GM21528 (cell line): ENCODE results near the gene CDH12.
"Not testable (repeated sequence)": the region's sequence is repeated elsewhere in the genome, so short reads cannot be mapped to it uniquely, and the experiment has no call there.

Experiments used
- ATAC-seq: cut with Tn5 transposase; IDR thresholded peaks from one replicate; pipeline ENCODE4 v1.9.1; 2021; ENCODE audit warnings: mild to moderate bottlenecking, moderate library complexity; ENCODE audit not compliant: unreplicated experiment, low FRiP score

The CDH12 gene

DNA sequence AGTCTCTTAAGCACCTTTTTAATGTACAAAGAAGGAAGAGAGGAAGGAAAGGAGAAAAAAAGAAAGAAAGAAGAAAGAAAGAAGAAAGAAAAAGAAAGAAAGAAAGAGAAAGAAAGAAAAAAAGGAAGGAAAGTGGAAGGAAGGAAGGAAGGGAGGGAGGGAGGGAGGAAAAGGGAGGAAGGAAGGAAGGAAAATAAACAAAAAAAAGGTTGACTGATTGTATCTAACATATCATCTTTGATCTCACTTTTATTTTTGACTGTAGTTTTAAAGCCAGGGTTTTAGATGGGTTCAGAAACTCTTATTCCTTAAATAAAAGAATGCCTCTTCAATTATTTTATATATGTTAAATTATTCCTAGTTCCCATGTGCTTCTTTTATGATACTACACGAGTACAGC, 794.5 kb downstream of the CDH12 start:
- ATAC-seq: no peak

DNA sequence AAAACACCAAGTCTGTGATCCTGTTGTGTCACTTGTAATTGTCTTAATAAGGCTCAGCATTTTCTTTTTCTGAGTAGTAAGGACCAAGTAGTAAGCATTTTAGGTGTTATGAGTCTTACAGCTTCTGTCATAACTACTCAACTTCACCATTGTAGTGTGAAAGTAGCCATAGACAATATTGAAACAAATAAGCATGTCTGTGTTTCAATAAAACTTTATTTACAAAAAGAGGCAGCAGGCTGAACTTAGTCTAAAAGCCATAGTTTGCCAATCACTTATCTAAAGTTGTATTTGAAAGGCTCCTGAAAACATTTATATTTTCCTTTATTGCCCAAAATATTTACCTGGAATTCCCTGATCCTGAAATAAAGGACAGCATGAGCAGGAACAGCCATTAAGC, 796.1 kb downstream of the CDH12 start:
- ATAC-seq: no peak

DNA sequence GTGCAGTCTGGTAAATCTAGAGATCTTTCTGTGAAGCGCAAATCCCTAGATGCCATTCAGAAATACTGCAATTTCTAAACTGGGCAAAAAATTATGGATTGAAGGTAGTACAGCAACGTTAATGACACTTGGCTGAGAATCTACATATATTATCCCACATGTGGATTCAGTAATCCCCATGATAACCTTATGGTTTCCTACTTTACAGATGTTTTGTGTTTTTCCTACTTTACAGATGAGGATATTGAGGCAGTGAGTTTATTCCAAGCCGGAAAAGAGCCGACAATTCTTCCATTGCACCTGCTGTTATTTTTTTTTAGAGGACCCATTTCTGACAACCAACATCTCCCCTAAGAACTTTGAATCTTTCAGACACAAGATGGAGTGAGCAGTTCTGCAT, 796.5 kb downstream of the CDH12 start:
- no peak for ATAC-seq

DNA sequence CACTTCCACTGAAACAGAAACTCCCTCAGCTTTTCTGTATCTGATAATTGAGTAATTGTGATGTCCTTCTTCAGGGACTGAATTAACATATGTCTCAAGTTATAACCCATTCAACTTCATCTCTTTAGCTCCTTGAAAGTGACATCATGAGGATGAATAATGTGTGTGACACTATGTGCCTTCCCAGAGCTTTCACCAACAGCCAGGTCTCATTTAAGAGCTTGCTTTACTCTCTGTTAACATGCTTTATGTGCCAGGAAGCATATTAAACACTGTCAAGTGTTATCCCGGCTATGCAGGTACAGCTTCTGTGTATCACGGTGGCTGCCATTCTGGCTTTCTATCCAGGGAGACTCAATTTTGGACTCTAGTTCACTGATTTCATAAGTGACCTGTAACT, 799.9 kb downstream of the CDH12 start:
- no peak for ATAC-seq

DNA sequence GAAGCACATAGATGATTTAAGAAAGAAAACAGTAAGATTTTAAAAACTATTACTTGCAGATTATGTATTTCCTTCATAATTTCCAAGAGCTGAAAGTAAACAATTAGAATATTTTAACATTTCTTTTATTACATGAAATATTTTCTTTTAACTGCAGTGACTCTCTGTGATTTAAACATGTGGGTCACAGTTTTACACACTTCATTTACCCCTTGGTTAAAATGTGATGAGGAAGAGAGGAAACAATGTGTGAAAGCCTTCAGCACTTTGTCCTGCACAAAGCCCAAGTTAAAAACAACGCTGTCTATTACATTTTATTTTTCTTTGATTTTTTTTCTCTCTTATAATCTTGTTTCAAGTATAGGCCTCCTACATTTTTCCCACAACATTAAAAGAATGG, 801.3 kb downstream of the CDH12 start:
- no peak for ATAC-seq

DNA sequence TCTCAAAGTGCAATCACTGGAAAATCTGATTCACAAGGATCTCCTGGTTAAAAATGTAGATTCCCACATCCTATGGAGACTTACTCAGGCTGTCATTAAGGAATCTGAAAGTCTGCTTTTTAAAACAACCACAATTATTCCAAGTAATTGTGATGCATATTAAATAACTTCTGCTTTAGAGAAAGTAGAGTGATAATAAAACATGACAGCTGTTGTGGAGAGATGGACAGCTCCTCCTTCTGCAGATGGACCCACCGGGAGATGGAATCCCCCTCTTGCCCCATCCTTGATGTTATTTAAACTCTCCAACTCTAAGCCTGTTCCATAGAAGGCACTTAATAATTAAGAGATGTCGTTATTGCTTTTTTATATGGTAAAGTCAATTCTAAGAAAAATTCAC, 802.2 kb downstream of the CDH12 start:
- no peak for ATAC-seq

DNA sequence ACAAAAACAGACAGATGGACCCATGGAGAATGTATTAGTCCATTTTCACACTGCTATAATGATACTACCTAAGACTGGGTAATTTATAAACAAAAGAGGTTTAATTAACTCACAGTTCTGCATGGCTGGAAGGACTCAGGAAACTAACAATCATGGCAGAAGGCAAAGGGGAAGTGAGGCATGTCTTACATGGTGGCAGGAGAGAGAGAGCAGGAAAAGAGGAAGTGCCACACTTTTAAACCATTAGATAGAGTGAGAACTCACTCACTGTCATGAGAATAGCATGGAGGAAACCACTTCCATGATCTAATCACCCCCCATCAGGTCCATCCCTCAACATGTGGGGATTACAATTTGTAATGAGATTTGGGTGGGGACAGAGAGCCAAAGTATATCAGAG, 808.9 kb downstream of the CDH12 start:
- ATAC-seq: no peak

DNA sequence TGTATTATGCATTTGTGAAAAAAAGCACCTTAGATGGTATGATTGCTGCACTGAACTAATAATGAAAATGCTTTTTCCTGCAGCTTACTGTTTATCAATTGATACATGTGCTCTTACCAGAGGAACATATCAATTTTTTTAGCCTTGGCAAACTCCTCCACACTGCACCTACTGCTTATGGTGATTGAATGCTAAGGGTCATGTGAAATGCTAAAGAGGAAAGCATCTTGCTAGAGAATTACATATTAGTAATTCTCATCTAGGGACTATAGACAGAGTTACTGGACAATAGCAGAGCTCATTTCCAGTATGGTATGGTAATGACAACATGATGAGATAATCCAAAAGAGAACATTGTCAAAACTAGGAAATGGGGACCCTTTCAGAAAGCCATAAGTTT, 817.1 kb downstream of the CDH12 start:
- no peak for ATAC-seq

DNA sequence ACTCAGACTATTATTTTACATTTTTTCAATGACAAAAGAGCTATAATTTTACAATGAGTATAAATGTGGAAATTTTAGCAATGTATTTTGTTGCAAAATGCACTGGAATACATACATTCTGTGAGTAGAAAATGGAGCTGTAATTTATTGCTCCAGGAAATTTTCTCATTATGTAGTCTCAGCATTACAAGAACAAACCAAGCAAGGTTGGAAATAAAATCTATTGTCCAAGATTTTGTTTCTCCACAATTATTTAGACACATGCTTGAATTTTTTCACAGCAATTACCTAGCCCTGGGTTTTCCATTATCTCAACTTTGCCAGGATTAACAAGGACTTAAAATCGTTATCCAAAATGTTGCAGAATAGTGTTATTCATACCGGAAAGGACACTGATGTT, 820.1 kb downstream of the CDH12 start:
- no peak for ATAC-seq

DNA sequence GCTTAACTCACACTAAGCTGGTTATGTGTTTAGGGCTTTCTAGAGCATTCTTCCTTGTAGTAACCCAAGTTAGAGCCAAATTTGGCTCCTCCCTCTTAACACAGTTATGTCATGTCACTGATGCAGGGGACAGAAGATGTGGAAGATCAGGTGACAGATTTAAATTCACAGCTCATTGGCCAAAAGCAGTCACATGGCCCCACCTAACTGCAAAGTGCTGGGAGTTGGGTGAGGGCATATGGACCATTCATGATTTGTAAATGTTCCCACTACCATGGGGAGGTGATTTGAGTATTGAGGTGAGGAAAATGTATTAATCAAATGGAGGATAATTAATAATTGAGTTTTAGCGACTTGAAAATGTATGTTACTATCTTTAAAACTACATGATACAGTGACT, 829.4 kb downstream of the CDH12 start:
- ATAC-seq: no peak

DNA sequence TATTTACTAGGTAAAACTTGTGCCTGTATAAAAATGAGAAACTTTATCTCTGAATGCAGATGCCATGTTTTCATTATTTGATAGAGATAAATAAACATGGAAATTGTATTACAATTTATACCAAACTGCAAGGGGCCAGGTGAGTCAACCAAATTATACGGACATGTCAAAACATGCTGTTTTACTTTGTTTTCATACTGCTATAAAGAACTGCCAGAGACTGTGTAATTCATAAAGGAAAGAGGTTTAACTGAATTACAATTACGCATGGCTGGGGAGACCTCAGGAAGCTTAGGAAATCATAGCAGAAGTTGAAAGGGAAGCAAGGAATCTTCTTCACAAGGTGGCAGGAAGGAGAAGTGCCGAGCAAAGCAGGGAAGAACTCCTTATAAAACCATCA, 840.3 kb downstream of the CDH12 start:
- not testable (repeated sequence) for ATAC-seq

DNA sequence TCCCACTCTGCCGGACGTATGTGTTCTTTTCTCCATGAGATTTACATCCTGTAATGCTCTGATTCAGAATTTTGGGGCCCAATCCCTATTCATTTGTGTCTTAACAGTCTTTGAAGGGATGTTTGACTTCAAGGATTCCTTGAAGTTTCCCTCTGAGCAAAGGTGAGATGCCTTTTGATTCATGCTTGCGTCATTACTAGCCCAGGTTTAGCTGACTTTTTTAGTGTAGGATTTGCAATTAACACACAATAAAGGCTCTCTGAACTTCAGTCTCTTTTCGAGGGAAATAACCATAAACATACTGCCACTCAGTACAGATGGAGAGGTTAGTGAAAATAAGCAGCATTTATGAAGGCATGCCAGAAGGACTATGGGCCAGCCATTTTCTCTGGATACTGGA, 842.3 kb downstream of the CDH12 start:
- ATAC-seq: not testable (repeated sequence)

DNA sequence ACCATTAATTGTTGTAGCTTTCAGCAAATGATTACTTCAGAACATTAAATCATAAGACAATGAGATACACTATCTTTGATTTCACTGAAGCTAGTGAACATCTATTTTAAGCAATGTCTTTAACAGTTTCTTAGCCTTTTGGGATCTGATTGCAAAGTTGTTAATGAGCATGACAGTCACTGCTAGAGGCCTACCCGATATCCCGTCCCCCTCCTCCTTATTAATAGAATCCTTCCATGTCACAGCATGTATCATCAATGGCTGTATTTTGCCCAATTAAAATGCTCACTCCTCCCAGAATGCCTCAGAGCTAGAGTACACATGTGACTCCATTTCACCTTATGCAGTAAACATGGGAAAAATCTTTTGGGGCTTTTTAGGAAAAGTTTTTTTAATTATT, 852.0 kb downstream of the CDH12 start:
- not testable (repeated sequence) for ATAC-seq

DNA sequence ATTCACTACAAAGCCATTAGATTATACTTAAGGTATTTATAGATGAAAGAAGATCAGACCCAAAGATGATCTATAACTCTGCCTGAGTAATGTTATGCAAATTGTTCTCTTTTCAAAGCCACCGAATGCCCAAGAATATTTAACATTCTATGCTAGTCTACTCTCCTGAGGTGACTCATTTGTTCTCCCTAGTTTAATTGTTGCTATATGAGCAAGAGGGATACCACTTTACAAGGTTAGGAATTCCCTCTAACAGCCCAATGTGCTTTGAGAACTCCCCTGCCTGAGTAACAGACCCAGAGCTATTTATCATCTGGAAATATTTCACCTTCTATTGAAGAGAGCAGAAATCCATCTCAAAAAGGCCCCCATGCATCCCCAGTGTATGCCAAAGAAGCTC, 867.3 kb downstream of the CDH12 start:
- not testable (repeated sequence) for ATAC-seq

DNA sequence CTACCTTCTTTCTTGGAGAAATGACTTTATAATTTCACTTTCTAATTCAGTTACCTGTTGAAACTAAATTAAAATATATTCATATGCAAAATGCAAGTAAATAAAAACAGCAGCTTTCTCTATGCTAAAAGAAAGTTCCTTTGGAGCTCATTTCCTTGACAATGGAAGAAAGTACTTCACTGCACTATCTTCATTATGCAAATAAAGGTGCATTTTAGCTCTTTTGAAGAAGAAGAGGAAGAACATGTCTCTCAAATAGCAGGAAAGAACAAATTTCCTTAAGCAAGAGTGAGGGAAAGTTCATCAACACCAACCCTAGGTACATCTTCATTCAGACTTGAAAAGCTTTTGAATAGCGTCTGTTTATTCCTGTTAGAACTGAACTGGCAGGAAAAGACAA, 901.6 kb downstream of the CDH12 start:
- ATAC-seq: not testable (repeated sequence)

DNA sequence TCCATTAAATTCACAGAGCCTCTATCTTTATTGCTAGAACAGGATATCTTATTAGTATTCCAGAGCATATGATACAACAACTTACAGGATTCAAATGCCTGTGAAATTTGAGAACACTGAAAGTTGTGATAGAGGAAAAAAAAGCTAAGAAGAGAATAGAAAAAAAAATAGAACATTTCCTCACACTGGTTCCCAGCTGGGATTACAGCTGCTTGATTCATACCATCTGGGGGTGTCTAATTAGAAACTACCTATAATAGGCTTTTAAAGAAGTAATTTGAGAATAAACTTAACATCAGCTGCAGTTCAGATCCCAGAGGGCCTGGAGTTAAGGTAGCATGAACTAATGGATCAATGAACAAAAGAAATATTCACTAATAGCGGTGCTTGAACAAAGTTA, 922.0 kb downstream of the CDH12 start:
- no peak for ATAC-seq

DNA sequence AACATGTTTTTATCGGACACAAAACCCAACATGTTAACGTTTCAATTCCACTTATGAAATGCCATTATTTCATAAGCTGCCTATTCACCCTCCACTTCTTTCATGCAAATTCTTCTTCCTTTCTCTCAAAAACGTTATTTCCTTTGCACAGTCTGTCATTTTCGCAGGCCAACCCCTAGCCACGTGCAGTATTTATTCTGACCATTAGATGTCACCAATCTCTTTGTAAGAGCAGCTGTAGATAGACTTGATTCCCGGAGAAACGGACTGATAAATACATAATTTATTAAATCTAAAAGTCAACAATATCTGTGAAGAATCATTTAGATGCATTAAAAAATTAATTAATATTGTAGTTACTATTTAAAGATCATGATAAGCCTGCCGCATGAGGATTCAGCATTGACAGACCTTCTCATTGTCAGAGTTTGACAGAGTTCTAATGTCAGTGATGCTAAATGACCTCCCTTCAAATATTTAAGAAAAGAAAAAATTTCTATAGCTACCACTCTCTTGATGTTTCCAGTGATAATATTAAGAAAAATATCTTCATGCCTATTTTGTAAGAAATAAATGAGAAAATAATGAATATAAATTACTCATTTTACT, 933.6 kb downstream of the CDH12 start:
- ATAC-seq: peak; percentile 98

DNA sequence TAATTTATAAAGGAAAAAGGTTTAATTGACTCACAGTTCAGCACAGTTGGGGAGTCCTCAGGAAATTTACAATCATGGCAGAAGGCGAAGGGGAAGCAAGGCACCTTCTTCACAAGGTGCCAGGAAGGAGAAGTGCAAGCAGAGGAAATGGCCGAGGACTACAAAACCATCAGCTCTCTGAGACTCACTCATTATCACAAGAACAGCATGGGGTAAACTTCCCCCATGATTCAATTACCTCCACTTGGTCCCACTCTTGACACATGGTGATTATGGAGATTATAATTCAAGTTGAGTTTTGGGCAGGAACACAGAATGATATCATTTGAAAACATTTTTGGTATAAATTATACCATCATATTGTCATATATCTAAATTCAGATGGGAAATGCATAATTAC, 934.7 kb downstream of the CDH12 start:
- ATAC-seq: no peak

DNA sequence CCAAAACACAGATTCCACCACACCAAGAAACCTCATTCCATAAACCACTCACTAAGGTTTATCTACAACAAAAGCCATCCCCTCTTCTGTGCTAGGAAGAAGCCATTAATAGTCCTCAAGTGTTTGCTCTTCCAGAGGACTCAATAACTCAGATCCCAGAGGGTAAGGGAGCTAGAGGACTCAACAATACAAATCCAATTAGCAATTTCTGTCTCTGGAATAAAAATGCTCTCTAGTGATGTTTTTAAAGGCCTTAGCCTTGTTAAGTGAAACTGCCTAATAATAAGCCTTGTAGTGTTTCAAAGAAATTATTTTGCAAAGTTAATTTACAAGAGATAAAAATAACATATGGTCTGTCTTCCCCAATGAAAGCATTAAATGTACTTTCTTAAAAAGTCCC, 942.4 kb downstream of the CDH12 start:
- no peak for ATAC-seq

DNA sequence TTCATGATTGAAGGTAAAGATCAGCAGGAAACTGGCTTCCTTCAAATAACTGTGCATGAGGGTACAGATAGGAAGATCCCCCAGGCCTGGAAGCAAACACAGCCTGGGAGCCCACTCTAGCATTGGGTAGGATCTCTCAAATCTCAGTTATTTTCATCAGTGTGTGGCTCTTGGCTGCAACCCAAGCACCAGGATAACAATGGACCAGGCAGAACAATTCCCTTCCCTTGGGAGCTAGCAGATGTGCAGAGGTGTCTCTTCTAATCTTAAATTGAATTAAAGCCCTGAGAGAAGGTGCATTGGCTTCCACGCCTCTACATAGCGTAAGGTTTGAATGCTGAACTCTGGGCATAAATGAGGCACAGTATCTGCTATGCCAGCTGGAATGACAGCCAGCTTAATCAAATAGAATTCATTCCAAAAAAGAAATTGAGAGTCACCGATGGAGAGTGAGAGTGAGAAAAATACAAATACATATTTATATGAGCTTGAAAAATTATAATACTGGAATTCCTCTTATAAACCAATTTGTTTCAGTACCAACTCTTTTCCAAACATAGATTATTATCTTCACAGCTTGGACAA, 957.3 kb downstream of the CDH12 start:
- no peak for ATAC-seq

DNA sequence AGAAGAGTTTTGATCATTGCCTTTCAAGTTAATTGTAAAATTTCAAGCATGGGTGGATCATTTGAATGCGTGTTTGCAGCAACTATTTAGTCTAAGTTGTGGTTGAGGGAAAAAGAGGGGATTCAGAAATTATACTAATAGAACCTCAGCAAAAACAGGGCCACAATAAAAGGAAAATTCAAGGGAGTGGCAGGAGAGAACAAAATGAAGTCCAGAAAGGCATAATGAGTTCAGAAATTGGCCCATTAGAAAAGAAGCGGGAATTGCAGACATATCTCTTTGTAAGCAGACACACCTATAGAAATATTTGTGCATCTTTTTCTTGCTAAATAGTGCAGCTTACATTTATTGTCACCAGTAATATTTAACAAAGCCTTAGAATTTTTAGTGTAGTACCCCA, 960.0 kb downstream of the CDH12 start:
- ATAC-seq: no peak

DNA sequence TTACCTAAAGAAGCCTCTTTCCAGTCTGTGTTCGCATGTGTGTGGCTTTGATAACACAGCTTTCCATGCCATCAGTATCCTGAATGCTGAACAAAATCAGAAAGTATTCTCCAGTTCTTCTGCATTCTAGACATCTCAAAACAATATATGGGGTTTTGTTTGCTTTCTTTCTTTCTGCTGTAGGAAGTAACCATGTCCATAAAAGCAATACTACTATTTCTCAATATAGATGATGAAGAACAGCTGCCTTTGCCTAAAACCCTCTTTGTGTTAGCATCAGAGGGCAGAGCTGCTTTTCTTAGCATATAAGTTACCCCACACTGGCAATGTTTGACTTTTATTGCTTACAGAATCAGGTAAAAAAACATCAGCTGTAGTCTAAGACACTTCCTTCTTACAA, 963.6 kb downstream of the CDH12 start:
- no peak for ATAC-seq
